Measurements from ENCODE around the gene RBMS3.
A peak's percentile ranks its signal among the peaks of the same experiment; 100 is the strongest.

Gene RBMS3

DNA sequence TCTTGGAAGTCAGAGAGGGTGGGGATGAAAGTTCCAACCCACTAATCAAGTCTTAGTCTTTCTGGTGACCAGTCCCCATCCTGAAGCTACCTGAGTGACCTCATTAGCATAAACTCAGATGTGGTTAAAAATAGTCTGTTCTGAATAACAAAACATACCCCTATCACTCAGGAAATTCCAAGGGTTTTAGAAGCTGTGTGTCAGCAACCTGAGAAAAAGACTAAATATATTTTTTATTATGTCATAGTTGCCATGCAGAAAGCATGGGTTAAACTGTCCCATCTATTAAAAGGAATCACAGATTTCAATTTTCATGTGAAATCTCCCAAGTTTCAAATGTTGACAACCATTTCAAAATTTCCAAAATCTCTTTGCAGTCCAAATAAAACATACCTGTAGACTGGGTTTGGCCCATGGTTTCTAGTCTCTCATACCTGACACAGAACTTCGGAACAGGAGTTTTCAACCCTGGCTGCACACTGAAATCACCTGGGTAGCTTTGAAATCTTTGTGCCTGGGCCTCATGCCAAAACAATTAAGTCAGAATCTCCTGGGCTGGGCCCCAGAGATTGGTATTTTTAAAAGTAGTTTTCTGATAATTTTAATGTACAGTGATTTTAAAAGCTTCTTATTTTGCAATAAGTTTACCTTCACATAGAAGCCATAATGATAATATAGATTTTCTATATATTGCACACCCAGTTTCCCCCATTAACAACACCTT, 476.3 kb downstream of the RBMS3 start:
- H3K9ac ChIP-seq (ENCODE audit: low read depth in 1 of 2, low read length in 2 of 2) = no peak overlapping the region

GRCh38 chr3:29758108-29758433, 477.2 kb downstream of the RBMS3 start:
- Histone ChIP-seq H3K27ac (ENCODE audit: low read depth in 2 of 2, low read length in 2 of 2) (peak overlapping the region in 1 of 2 donors; percentile 27), H3K9me3 (ENCODE audit: control insufficient read depth in 2 of 2, low read length in 2 of 2) (no peaks in the 10 kb centered on the region), H3K36me3 (ENCODE audit: control insufficient read depth in 2 of 2, insufficient read depth in 2 of 2, low read length in 2 of 2) (no peaks in the 10 kb centered on the region), H3K4me1 (ENCODE audit: control insufficient read depth in 2 of 2, insufficient read depth in 2 of 2, low read length in 2 of 2) (peaks cover 0 to 7% of the 10 kb centered on the region in 2 donors), H3K4me3 (ENCODE audit: low read length in 2 of 2) (no peak overlapping the region), H3K9ac (ENCODE audit: low read depth in 1 of 2, low read length in 2 of 2) (no peak overlapping the region), H3K27me3 (ENCODE audit: control insufficient read depth in 2 of 2, insufficient read depth in 2 of 2, low read length in 2 of 2) (no peaks in the 10 kb centered on the region)

More for the DNA sequence above, 476.3 kb downstream of the RBMS3 start:
- no peaks in the 10 kb centered on the region for H3K27me3 ChIP-seq (ENCODE audit: control insufficient read depth in 2 of 2, insufficient read depth in 2 of 2, low read length in 2 of 2)
- no peaks in the 10 kb centered on the region for H3K36me3 ChIP-seq (ENCODE audit: control insufficient read depth in 2 of 2, insufficient read depth in 2 of 2, low read length in 2 of 2)
- no peak overlapping the region for H3K4me3 ChIP-seq (ENCODE audit: low read length in 2 of 2)
- H3K27ac ChIP-seq (ENCODE audit: low read depth in 2 of 2, low read length in 2 of 2) = no peak overlapping the region
- peaks cover 0 to 7% of the 10 kb centered on the region in 2 donors for H3K4me1 ChIP-seq (ENCODE audit: control insufficient read depth in 2 of 2, insufficient read depth in 2 of 2, low read length in 2 of 2)
- no peaks in the 10 kb centered on the region for H3K9me3 ChIP-seq (ENCODE audit: control insufficient read depth in 2 of 2, low read length in 2 of 2)

DNA sequence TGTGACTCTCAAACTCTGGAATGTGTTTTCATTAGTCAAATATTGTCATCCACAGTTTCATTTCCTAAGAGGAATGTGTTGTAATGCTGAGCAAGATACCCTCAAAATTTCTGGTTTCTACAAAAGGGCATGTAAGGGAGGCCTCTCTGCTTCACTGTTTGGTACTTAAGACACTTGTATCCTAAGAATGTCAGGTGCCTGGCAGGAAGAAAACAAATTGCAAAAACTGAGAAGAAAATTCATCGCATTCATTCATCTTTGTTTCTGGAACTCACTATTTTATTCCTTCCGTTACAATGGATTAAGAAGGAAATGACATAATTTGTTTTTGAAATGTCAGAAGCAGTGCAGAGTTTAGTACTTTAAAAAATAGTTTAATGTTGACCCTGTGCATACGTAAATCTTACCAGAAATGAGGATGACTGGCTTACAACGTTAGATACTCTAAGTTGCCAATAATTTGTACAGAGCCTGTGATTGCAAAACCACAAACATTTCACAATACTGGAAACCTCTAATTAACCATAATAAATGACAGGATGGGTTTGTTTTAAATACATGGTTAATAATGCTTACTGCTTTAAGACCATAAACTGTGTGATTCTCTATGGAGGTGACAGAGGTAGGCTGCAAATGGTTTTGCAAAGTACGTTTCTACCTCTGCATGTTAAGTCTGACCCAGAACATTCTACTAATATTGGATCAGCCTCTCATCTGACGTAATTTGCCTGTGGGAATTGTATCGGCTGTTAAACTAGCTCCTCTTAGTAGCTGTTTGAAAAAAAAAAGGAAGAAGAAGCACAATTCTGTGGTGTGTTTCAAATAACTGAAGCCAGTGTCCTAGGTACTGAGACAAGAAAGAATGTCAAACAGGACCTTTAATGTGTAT, 477.8 kb downstream of the RBMS3 start:
- Histone ChIP-seq H3K27me3 (ENCODE audit: control insufficient read depth in 2 of 2, insufficient read depth in 2 of 2, low read length in 2 of 2) (no peaks in the 10 kb centered on the region), H3K9ac (ENCODE audit: low read depth in 1 of 2, low read length in 2 of 2) (no peak overlapping the region), H3K4me1 (ENCODE audit: control insufficient read depth in 2 of 2, insufficient read depth in 2 of 2, low read length in 2 of 2) (peaks cover 0 to 7% of the 10 kb centered on the region in 2 donors), H3K4me3 (ENCODE audit: low read length in 2 of 2) (no peak overlapping the region), H3K9me3 (ENCODE audit: control insufficient read depth in 2 of 2, low read length in 2 of 2) (no peaks in the 10 kb centered on the region), H3K27ac (ENCODE audit: low read depth in 2 of 2, low read length in 2 of 2) (peak overlapping the region in 1 of 2 donors; percentile 27), H3K36me3 (ENCODE audit: control insufficient read depth in 2 of 2, insufficient read depth in 2 of 2, low read length in 2 of 2) (no peaks in the 10 kb centered on the region)

GRCh38 chr3:29759411-29760225, 478.7 kb downstream of the RBMS3 start:
- Histone ChIP-seq H3K27ac (ENCODE audit: low read depth in 2 of 2, low read length in 2 of 2) (peak overlapping the region in 1 of 2 donors; percentile 27), H3K36me3 (ENCODE audit: control insufficient read depth in 2 of 2, insufficient read depth in 2 of 2, low read length in 2 of 2) (no peaks in the 10 kb centered on the region), H3K27me3 (ENCODE audit: control insufficient read depth in 2 of 2, insufficient read depth in 2 of 2, low read length in 2 of 2) (no peaks in the 10 kb centered on the region), H3K9ac (ENCODE audit: low read depth in 1 of 2, low read length in 2 of 2) (no peak overlapping the region), H3K4me3 (ENCODE audit: low read length in 2 of 2) (no peak overlapping the region), H3K4me1 (ENCODE audit: control insufficient read depth in 2 of 2, insufficient read depth in 2 of 2, low read length in 2 of 2) (peaks cover 0 to 7% of the 10 kb centered on the region in 2 donors), H3K9me3 (ENCODE audit: control insufficient read depth in 2 of 2, low read length in 2 of 2) (no peaks in the 10 kb centered on the region)

DNA sequence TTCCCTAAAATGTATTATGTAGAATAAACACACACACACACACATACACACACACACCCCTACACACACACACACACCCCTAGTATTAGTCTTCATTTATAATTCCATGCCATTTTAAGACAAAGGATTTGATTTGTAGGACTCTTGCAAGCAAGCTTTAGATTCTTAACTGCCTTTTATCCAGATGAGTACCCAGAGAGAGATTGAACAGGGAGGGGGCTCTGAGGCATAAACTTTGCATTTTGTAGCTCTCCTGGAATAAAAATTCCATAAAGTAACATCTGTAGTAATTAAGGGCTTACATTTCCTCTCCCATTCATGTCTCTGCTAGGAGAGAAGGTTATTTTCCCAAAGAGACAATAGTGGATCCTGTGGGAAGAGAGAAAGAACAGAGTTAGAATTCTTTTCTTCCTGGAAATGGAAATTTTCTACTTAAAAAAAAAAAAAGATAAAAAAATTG, 479.4 kb downstream of the RBMS3 start:
- H3K9ac ChIP-seq (ENCODE audit: low read depth in 1 of 2, low read length in 2 of 2) = no peak overlapping the region
- no peaks in the 10 kb centered on the region for H3K27me3 ChIP-seq (ENCODE audit: control insufficient read depth in 2 of 2, insufficient read depth in 2 of 2, low read length in 2 of 2)
- H3K9me3 ChIP-seq (ENCODE audit: control insufficient read depth in 2 of 2, low read length in 2 of 2) = no peaks in the 10 kb centered on the region
- no peak overlapping the region for H3K4me3 ChIP-seq (ENCODE audit: low read length in 2 of 2)
- peaks cover 0 to 7% of the 10 kb centered on the region in 2 donors for H3K4me1 ChIP-seq (ENCODE audit: control insufficient read depth in 2 of 2, insufficient read depth in 2 of 2, low read length in 2 of 2)
- H3K36me3 ChIP-seq (ENCODE audit: control insufficient read depth in 2 of 2, insufficient read depth in 2 of 2, low read length in 2 of 2) = no peaks in the 10 kb centered on the region
- no peak overlapping the region for H3K27ac ChIP-seq (ENCODE audit: low read depth in 2 of 2, low read length in 2 of 2)

- Histone ChIP-seq H3K27me3 (ENCODE audit: control insufficient read depth in 2 of 2, insufficient read depth in 2 of 2, low read length in 2 of 2) (no peaks in the 10 kb centered on the region), H3K9me3 (ENCODE audit: control insufficient read depth in 2 of 2, low read length in 2 of 2) (no peaks in the 10 kb centered on the region), H3K36me3 (ENCODE audit: control insufficient read depth in 2 of 2, insufficient read depth in 2 of 2, low read length in 2 of 2) (no peaks in the 10 kb centered on the region), H3K9ac (ENCODE audit: low read depth in 1 of 2, low read length in 2 of 2) (no peak overlapping the region), H3K4me3 (ENCODE audit: low read length in 2 of 2) (no peak overlapping the region), H3K27ac (ENCODE audit: low read depth in 2 of 2, low read length in 2 of 2) (no peak overlapping the region), H3K4me1 (ENCODE audit: control insufficient read depth in 2 of 2, insufficient read depth in 2 of 2, low read length in 2 of 2) (peaks cover 0 to 7% of the 10 kb centered on the region in 2 donors)
Measured at GRCh38 chr3:29761517-29761916, 480.6 kb downstream of the RBMS3 start.

DNA sequence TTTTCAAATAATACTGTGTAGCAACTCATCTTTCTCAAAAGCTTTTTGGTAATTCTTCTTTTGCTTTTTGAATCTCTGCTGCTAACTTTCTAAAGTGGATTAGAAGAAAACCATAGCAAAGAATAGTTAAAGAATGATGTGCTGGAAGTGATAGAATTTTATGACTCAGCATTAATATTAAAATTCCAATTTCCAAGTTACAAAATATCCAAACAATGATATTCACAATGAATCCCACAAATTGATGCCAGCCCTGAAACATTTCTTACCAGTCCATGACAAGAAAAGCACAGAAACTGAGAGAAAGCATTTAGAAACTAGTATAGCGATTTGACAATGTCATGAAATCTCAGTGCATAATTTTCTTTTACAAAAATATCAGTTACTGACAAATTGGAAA, 482.2 kb downstream of the RBMS3 start:
- Histone ChIP-seq H3K4me3 (ENCODE audit: low read length in 2 of 2) (no peak overlapping the region), H3K36me3 (ENCODE audit: control insufficient read depth in 2 of 2, insufficient read depth in 2 of 2, low read length in 2 of 2) (no peaks in the 10 kb centered on the region), H3K9me3 (ENCODE audit: control insufficient read depth in 2 of 2, low read length in 2 of 2) (no peaks in the 10 kb centered on the region), H3K9ac (ENCODE audit: low read depth in 1 of 2, low read length in 2 of 2) (no peak overlapping the region), H3K27ac (ENCODE audit: low read depth in 2 of 2, low read length in 2 of 2) (no peak overlapping the region), H3K4me1 (ENCODE audit: control insufficient read depth in 2 of 2, insufficient read depth in 2 of 2, low read length in 2 of 2) (peaks cover 0 to 7% of the 10 kb centered on the region in 2 donors), H3K27me3 (ENCODE audit: control insufficient read depth in 2 of 2, insufficient read depth in 2 of 2, low read length in 2 of 2) (no peaks in the 10 kb centered on the region)

GRCh38 chr3:29764041-29764440, 483.2 kb downstream of the RBMS3 start:
- no peak overlapping the region for H3K9ac ChIP-seq (ENCODE audit: low read depth in 1 of 2, low read length in 2 of 2)
- H3K9me3 ChIP-seq (ENCODE audit: control insufficient read depth in 2 of 2, low read length in 2 of 2) = no peaks in the 10 kb centered on the region
- peaks cover 0 to 7% of the 10 kb centered on the region in 2 donors for H3K4me1 ChIP-seq (ENCODE audit: control insufficient read depth in 2 of 2, insufficient read depth in 2 of 2, low read length in 2 of 2)
- H3K36me3 ChIP-seq (ENCODE audit: control insufficient read depth in 2 of 2, insufficient read depth in 2 of 2, low read length in 2 of 2) = no peaks in the 10 kb centered on the region
- H3K4me3 ChIP-seq (ENCODE audit: low read length in 2 of 2) = no peak overlapping the region
- H3K27me3 ChIP-seq (ENCODE audit: control insufficient read depth in 2 of 2, insufficient read depth in 2 of 2, low read length in 2 of 2) = no peaks in the 10 kb centered on the region
- H3K27ac ChIP-seq (ENCODE audit: low read depth in 2 of 2, low read length in 2 of 2) = no peak overlapping the region

DNA sequence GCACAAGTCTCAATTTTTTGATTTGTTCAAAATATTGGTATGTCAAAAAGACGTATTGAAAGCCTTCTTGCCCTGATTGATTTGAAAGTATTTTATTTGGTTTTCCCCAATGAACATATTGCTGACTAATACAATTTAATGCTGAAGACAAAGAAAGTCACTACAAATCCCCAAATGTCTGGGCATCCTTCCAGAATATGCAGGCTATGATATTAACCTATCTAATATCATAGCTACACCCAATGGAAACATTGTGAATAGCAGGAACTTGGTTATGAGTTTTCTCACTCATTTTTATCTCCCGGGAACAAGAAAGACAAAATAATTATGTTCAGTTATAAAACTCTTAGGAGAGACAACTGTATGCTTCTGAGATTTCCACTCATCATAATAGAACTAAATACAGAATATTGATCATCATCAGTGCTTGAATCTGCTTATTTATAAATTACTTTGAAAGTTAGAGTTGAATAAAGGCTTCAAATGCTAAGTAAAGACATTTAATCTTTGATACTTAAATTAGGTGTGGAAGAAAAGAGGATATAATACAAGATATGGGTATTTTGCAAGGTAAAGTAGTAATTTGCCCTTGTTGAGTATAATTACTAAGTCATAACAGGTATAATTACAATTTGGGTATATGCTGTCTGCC, 483.9 kb downstream of the RBMS3 start:
- H3K4me1 ChIP-seq (ENCODE audit: control insufficient read depth in 2 of 2, insufficient read depth in 2 of 2, low read length in 2 of 2) = peaks cover 0 to 3% of the 10 kb centered on the region in 2 donors
- no peaks in the 10 kb centered on the region for H3K9me3 ChIP-seq (ENCODE audit: control insufficient read depth in 2 of 2, low read length in 2 of 2)
- H3K9ac ChIP-seq (ENCODE audit: low read depth in 1 of 2, low read length in 2 of 2) = no peak overlapping the region
- H3K27ac ChIP-seq (ENCODE audit: low read depth in 2 of 2, low read length in 2 of 2) = no peak overlapping the region
- no peaks in the 10 kb centered on the region for H3K36me3 ChIP-seq (ENCODE audit: control insufficient read depth in 2 of 2, insufficient read depth in 2 of 2, low read length in 2 of 2)
- H3K27me3 ChIP-seq (ENCODE audit: control insufficient read depth in 2 of 2, insufficient read depth in 2 of 2, low read length in 2 of 2) = no peaks in the 10 kb centered on the region
- H3K4me3 ChIP-seq (ENCODE audit: low read length in 2 of 2) = no peak overlapping the region
